Placental epithelial cell (primary cell): ENCODE data around the gene TET2. TPM values are rescaled to one million over a fixed set of nuclear protein-coding genes. Genes with fewer than 3 reads are reported as not detected.

Source experiments
- small RNA-seq: library from RNA; depleted of rRNA; stranded (forward); fragments of <200 nt; gene quantifications from one replicate; pipeline ENCODE3, GENCODE V24; 2012
- total RNA-seq: library from RNA; depleted of rRNA; stranded (reverse); fragments of >200 nt; gene quantifications from 2 replicates; pipeline ENCODE4 v1.2.3, GENCODE V29; 2012

Gene TET2
- 19.0 and 25.1 TPM in 2 replicates for total RNA-seq

DNA sequence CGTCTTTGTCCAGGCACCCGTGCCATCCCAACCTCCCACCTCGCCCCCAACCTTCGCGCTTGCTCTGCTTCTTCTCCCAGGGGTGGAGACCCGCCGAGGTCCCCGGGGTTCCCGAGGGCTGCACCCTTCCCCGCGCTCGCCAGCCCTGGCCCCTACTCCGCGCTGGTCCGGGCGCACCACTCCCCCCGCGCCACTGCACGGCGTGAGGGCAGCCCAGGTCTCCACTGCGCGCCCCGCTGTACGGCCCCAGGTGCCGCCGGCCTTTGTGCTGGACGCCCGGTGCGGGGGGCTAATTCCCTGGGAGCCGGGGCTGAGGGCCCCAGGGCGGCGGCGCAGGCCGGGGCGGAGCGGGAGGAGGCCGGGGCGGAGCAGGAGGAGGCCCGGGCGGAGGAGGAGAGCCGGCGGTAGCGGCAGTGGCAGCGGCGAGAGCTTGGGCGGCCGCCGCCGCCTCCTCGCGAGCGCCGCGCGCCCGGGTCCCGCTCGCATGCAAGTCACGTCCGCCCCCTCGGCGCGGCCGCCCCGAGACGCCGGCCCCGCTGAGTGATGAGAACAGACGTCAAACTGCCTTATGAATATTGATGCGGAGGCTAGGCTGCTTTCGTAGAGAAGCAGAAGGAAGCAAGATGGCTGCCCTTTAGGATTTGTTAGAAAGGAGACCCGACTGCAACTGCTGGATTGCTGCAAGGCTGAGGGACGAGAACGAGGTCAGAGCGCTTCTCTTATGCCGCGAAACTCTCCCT is at the start of gene TET2:
Gene TET2, plus strand, starts transcription at position 601 of the 740 bp plus-strand sequence. CDS start 87,067 bp downstream, outside the sequence.

Small RNA genes lying within 50 kb of the gene (small RNA-seq; reads per million reads assigned to genes)
- not detected for gene RF00322
- gene RN7SL89P = not detected
